NCI-H2171 (cell line): Measurements from ENCODE around the gene DAAM1.
A peak's percentile ranks its signal among the peaks of the same experiment; 100 is the strongest.

Source experiments
- DNase-seq: peaks from one replicate; lab custom pipeline; 2025; lab: John Stamatoyannopoulos, UW

The DAAM1 gene

GRCh38 chr14:59187802-59188460, 536 bp upstream of the DAAM1 start:
- DNase-seq, result peak; percentile 61

- no peak for DNase-seq
Measured at GRCh38 chr14:59189091-59189785, 771 bp downstream of the DAAM1 start.

GRCh38 chr14:59189786-59190368, 1.4 kb downstream of the DAAM1 start:
- peak; percentile 86 for DNase-seq

GRCh38 chr14:59190372-59190771, 1.9 kb downstream of the DAAM1 start:
- DNase-seq, result no peak

- no peak for DNase-seq
Measured at GRCh38 chr14:59195912-59196311, 7.4 kb downstream of the DAAM1 start.

- no peak for DNase-seq
Measured at GRCh38 chr14:59197695-59198262, 9.3 kb downstream of the DAAM1 start.

- no peak for DNase-seq
Measured at GRCh38 chr14:59199205-59199604, 10.7 kb downstream of the DAAM1 start.

GRCh38 chr14:59199614-59200013, 11.1 kb downstream of the DAAM1 start:
- peak; percentile 4 for DNase-seq

- DNase-seq, result no peak
Measured at GRCh38 chr14:59200195-59200594, 11.7 kb downstream of the DAAM1 start.

- no peak for DNase-seq
Measured at GRCh38 chr14:59202031-59202430, 13.6 kb downstream of the DAAM1 start.

GRCh38 chr14:59204305-59204704, 15.8 kb downstream of the DAAM1 start:
- no peak for DNase-seq

GRCh38 chr14:59206892-59207291, 18.4 kb downstream of the DAAM1 start:
- no peak for DNase-seq

- no peak for DNase-seq
Measured at GRCh38 chr14:59207506-59207933, 19.1 kb downstream of the DAAM1 start.

- DNase-seq, result no peak
Measured at GRCh38 chr14:59208224-59208814, 19.9 kb downstream of the DAAM1 start.

GRCh38 chr14:59208954-59209353, 20.5 kb downstream of the DAAM1 start:
- no peak for DNase-seq

- no peak for DNase-seq
Measured at GRCh38 chr14:59210621-59211020, 22.2 kb downstream of the DAAM1 start.

- DNase-seq, result peak; percentile 70
Measured at GRCh38 chr14:59213368-59214315, 25.2 kb downstream of the DAAM1 start.

- no peak for DNase-seq
Measured at GRCh38 chr14:59214702-59215302, 26.3 kb downstream of the DAAM1 start.

- no peak for DNase-seq
Measured at GRCh38 chr14:59215322-59215721, 26.9 kb downstream of the DAAM1 start.

- DNase-seq, result no peak
Measured at GRCh38 chr14:59215757-59216156, 27.3 kb downstream of the DAAM1 start.

- no peak for DNase-seq
Measured at GRCh38 chr14:59217011-59217410, 28.5 kb downstream of the DAAM1 start.
